Lower leg skin (tissue), 4 donors: ENCODE results near the gene GLI1. TPM values are rescaled to one million over a fixed set of nuclear protein-coding genes. Genes with fewer than 3 reads are reported as not detected.

Experiments used
- DNase-seq, 2 donors: peaks; one replicate each; pipeline ENCODE4 v3.0.0-alpha.2; 2019; ENCODE audit warnings: low spot score in 2 of 2
- H3K4me3 ChIP-seq: fragments of 200-600 bp; sonication (generic); 2 replicates; pipeline ENCODE4 v1.5.1; 2017; ENCODE audit warnings: mild to moderate bottlenecking, low read depth; ENCODE audit not compliant: poor library complexity, severe bottlenecking
- POLR2A ChIP-seq, 2 donors: fragments of 450-650 bp; IDR thresholded peaks; one replicate each; pipeline ENCODE4 v1.6.1; 2016 to 2017; ENCODE audit warnings: antibody characterized with exemption in 2 of 2, mild to moderate bottlenecking in 1 of 2, moderate library complexity in 1 of 2
- WGBS, 2 donors: methylation state at CpG; one replicate each; pipeline ENCODE4 v1.1.5; 2018; 5-methylcytosine and 5-hydroxymethylcytosine counted together
- intact Hi-C: fragments of 100-400 bp; cut with DNase I; formaldehyde crosslinking; loops from one replicate; pipeline ENCODE4 v1.15.0; 2023; ENCODE audit warnings: low total_unique reads
- total RNA-seq, 4 donors: library from RNA; depleted of rRNA; stranded (reverse); fragments of >200 nt; gene quantifications; one replicate each; pipeline ENCODE4 v1.1.0, GENCODE V29; 2016
- TF ChIP-seq, protein P1 (sequence below), 3 donors: fragments of 450-650 bp; IDR thresholded peaks; one replicate each; pipeline ENCODE4 v1.5.1; 2016; ENCODE audit warnings: antibody characterized with exemption in 3 of 3, mild to moderate bottlenecking in 3 of 3, moderate library complexity in 2 of 3

The GLI1 gene
- total RNA-seq, 4 donors from 2014 or later = 0.19 to 13.4 (median 1.9) TPM

GRCh38 chr12:57477710-57478681 is 18.4 kb downstream of the GLI1 start:
- TF ChIP-seq, protein P1, sequence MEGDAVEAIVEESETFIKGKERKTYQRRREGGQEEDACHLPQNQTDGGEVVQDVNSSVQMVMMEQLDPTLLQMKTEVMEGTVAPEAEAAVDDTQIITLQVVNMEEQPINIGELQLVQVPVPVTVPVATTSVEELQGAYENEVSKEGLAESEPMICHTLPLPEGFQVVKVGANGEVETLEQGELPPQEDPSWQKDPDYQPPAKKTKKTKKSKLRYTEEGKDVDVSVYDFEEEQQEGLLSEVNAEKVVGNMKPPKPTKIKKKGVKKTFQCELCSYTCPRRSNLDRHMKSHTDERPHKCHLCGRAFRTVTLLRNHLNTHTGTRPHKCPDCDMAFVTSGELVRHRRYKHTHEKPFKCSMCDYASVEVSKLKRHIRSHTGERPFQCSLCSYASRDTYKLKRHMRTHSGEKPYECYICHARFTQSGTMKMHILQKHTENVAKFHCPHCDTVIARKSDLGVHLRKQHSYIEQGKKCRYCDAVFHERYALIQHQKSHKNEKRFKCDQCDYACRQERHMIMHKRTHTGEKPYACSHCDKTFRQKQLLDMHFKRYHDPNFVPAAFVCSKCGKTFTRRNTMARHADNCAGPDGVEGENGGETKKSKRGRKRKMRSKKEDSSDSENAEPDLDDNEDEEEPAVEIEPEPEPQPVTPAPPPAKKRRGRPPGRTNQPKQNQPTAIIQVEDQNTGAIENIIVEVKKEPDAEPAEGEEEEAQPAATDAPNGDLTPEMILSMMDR (IDR thresholded peaks at IDR 0.05) = no peak
- H3K4me3 ChIP-seq = no peak overlapping the region
- no peak for DNase-seq
- 71 to 72% methylated on average over 12 of the region's 12 CpGs for WGBS, 2 donors
- intact Hi-C loops = no loop called here

- no peak overlapping the region for H3K4me3 ChIP-seq
- TF ChIP-seq, protein P1 (IDR thresholded peaks at IDR 0.05) = no peak
- TF ChIP-seq POLR2A (IDR thresholded peaks at IDR 0.05) = no peak
- 82 to 87% methylated on average over 10 of the region's 10 CpGs for WGBS, 2 donors
- intact Hi-C loops = no loop called here
- no peak for DNase-seq
Measured at GRCh38 chr12:57479043-57479375, 19.4 kb downstream of the GLI1 start.

GRCh38 chr12:57479376-57480115 is 20.0 kb downstream of the GLI1 start, which contains the start of gene ARHGAP9:
Gene ARHGAP9, minus strand, starts transcription at chr12:57479866. Its CDS starts 460 bp downstream, at chr12:57479406.
- H3K4me3 ChIP-seq = no peak within 1 kb of the TSS

GRCh38 chr12:57481671-57482070 is 22.1 kb downstream of the GLI1 start:
- WGBS, 2 donors = 76 to 85% methylated on average over 1 of the region's 1 CpG
- TF ChIP-seq, protein P1 (IDR thresholded peaks at IDR 0.05) = no peak
- TF ChIP-seq POLR2A (IDR thresholded peaks at IDR 0.05) = no peak
- DNase-seq = no peak
- intact Hi-C loops = no loop called here
- no peak overlapping the region for H3K4me3 ChIP-seq

More at GRCh38 chr12:57479376-57480115, 20.0 kb downstream of the GLI1 start, which contains the start of gene ARHGAP9:
- intact Hi-C loops = no loop called here
- no peak for TF ChIP-seq POLR2A (IDR thresholded peaks at IDR 0.05)
- no peak for DNase-seq
- WGBS, 2 donors = 77 to 78% methylated on average over 6 of the region's 6 CpGs

DNA sequence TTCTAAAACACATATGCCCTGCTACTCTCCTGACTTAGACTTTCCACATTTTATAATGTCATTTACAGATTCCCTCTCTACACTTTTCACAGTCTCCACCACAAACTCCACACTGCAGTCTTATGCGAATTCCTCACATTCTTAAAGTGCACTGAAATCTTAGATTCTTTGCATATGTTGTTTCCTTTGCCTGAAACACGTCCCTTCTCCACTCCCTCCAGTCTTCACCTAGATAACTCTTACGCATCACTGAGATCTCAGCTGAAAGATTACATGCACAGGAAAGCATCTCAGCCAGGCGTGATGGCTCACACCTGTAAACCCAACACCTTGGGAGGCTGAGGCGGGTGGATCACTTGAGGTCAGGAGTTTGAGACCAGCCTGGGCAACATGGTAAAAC is 23.9 kb downstream of the GLI1 start:
- TF ChIP-seq, protein P1 (IDR thresholded peaks at IDR 0.05) = no peak
- TF ChIP-seq POLR2A (IDR thresholded peaks at IDR 0.05) = no peak
- DNase-seq = no peak
- 61 to 63% methylated on average over 5 of the region's 5 CpGs for WGBS, 2 donors
- intact Hi-C loops = no loop called here
- no peak overlapping the region for H3K4me3 ChIP-seq

DNA sequence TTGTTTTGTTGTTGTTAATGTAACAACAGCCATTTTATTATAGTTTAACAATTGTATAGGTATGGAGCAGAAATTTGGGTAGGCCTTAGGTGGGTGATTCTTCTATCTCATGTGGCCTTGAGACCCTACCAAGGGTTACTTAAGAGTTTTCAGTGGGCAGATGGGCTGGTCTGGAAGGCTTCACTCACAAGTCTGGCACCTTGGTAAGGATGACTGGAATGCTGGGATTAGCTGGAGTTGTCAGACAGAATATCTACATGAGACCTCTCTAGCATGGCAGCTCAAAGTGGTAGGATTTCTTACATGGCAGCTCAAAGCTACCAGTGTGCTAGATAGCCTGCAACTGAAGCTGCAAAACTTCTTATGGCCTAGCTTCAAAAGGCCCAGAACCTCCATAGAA is 26.1 kb downstream of the GLI1 start:
- DNase-seq = no peak
- TF ChIP-seq, protein P1 (IDR thresholded peaks at IDR 0.05) = no peak
- no peak for TF ChIP-seq POLR2A (IDR thresholded peaks at IDR 0.05)
- H3K4me3 ChIP-seq = no peak overlapping the region
- intact Hi-C loops = no loop called here
